GM21390 (cell line): Measurements from ENCODE around the gene SCYGR3.
"Not testable (repeated sequence)": the region's sequence is repeated elsewhere in the genome, so short reads cannot be mapped to it uniquely, and the experiment has no call there.

ENCODE experiments used
- ATAC-seq: cut with Tn5 transposase; IDR thresholded peaks from one replicate; pipeline ENCODE4 v1.9.1; 2021; ENCODE audit not compliant: unreplicated experiment

The SCYGR3 gene

DNA sequence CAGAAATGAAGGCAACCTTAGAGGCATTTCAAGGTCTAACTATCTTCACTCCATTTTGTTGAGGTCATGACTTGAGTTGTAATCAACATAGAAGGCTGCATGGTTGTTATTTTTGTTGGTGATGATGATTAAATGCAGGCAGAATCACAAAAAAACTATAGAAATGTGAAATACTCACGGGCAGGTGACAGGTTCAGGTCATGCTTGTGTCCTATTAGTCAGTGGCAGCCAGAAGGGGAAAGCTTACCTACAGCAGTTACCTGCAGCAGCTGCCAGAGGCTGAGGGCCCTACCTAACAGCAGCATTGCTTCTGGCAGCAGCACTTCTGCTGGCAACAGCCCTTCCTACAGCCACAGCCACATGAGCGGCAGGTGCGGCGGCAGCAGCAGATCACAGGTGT is 394 bp downstream of the SCYGR3 start:
- no peak for ATAC-seq

DNA sequence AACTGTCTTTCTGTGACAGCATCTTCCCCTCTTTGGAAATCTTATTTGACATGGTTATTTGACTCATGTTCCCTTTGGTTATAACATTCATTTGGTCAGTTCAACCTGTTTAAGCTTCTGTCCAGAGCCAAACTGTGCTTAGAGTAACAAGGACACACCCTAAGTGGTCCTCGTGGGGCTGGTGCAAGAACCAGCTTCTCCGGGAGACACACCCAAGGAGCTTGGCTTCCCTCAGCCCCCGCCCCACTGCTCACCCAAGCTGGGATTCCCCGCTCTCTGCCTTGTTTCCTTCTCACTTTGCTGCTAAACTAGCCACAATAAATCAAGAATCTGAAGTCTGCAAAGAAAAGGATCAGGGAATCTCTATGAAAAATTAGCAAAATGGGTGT is 1.4 kb downstream of the SCYGR3 start:
- no peak for ATAC-seq

DNA sequence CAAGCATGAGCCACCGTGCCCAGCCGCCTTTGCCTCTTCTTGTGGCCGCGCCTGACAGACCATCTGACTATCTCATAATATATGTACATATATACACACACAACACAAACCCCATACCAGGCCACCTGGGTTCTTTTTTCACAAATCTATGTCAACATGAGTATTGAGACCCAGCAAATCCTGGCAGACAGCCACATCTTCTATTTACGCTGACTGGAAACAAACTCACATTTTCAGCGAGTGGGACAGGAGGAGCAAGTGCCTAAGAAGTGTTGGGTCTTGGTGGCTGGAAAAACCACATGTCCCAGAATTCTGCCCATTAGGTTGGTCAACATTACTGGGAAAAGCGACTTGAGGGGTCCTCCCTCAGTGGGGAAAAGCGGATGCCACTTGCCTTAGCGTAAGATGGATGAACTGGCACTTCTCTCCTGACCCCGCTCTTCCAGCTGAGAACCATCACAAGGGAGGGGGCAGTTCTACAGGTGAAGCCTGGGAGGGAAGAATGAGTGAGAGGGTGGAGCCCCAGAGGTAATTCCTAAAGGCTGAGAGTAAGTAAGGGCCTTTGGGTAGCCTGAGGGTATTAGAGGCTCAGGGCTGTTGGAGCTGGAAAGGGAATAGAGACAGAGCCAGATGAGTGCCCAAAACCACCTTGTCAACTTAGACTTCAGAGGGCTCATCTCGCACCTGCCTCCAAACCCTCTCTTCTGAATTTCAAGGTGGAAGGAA is 1.9 kb downstream of the SCYGR3 start:
- no peak for ATAC-seq

DNA sequence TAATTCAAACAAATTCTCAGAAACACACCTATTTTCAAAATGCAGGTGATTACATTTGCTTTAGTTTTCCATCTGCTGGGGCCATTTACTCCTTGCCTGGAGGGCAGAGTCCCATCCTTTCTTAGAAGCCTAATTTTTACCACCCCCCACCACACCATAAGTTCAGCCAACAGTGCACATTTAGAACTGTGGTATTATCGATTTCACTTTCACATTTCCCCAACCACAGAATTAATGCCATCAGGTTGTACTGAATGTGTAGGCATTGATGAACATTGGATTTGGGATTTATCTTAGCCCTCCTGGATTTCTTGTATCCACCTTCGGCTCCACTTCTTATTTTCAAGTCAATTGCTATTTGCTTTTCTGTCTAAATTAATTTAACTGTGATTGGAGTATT is 4.5 kb downstream of the SCYGR3 start:
- no peak for ATAC-seq

- ATAC-seq, result peak; percentile 45
Measured at GRCh38 chr2:227608561-227609338, 5.9 kb downstream of the SCYGR3 start.

DNA sequence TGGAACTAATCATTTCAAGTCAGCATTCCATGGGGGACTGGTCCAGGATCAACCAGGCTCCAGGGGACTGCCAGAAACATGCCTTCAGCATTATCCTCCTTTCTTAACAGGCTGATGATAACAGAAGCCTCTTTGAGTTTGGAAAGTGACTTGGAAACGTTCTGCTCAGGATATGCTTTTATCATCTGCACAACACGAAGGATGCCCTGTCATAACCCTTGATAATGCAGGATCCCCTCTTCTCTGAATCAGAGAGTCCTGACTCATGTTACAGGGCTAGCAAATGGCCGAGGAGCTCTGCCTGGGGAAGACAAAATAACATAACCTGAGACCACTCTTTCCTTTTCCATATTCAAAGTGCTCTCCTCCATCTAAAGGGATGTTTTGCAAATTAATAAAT is 6.7 kb downstream of the SCYGR3 start:
- ATAC-seq, result no peak

GRCh38 chr2:227606476-227606875 is 8.2 kb downstream of the SCYGR3 start:
- ATAC-seq, result no peak

DNA sequence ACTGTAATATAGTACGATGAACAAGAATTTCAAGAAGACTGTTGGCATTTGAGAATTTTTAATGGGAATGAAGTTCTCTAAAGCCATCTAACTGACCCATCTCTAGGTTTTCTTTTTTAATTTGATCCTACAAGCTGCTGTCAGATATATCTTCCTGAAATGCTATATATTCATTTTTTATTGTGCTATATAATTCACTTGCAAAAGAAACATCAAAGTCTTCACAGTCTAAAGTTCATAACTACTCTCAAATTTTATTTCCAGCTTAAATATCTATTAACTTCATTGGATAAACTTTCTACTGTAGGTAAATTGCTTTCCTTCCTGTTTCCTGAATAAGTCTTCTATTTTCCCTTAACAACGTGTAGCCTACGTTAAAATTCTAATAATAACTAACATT is 12.3 kb downstream of the SCYGR3 start:
- no peak for ATAC-seq

GRCh38 chr2:227598835-227599503 is 15.7 kb downstream of the SCYGR3 start, which contains the start of gene SCYGR2:
SCYGR2 (plus strand) TSS chr2:227598893; CDS start chr2:227598893, 0 bp downstream.
- ATAC-seq, result not testable (repeated sequence)

- ATAC-seq, result no peak
Measured at GRCh38 chr2:227597998-227598397, 16.6 kb downstream of the SCYGR3 start.

- no peak for ATAC-seq
Measured at GRCh38 chr2:227597036-227597435, 17.6 kb downstream of the SCYGR3 start.

DNA sequence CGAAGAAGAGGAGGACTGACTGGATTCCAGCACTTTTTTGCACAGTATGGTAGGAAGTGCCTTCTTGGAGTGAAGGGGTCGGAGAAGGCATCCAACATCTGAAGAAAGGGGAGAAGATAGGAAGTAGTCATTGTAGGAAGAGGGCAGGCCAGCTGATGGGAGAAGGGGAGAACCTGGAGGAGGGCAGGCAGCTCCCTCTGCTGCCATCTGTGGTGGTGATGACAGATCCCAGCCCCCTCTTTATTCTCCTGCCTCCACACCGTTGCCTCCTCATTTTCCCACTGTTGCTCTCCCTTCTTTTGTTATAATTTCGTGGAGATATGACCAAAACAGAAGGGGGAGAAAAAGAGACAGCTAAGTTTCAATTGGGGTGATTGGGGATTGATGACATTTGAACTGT is 18.8 kb downstream of the SCYGR3 start:
- ATAC-seq, result no peak

DNA sequence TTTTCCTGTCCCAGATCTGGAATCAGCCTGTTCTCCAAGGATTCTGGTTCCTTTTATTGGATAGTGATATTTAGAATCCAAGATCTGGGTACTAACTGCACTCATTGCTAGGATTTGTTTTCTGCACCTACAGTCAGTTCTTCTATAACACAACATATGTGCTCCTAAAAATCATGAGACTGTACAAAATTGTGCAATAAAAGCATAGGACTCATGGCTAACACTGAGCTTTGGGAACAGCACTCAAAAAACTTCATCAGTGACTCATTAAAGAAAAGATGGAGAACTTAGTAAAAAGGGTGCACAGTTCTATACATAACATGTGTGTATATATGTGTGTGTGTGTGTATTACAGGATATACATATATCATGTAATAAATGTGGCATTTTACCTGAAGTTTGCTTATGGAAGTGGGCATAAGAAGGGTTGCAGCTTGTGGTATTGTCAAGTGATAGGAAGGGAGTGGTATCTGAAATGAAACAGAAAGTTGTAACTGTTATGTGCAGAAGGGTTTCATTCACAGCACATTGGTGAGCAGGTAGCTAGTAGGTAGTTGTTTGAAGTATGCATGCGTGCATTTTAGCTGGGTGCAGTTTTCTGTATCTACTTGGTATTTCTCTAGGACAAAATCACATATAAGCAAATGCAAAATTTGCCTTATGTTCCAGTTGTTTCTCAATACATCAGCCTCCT is 21.8 kb downstream of the SCYGR3 start:
- peak; percentile 93 for ATAC-seq

- no peak for ATAC-seq
Measured at GRCh38 chr2:227582369-227582768, 32.3 kb downstream of the SCYGR3 start.

GRCh38 chr2:227579791-227580190 is 34.8 kb downstream of the SCYGR3 start:
- no peak for ATAC-seq

DNA sequence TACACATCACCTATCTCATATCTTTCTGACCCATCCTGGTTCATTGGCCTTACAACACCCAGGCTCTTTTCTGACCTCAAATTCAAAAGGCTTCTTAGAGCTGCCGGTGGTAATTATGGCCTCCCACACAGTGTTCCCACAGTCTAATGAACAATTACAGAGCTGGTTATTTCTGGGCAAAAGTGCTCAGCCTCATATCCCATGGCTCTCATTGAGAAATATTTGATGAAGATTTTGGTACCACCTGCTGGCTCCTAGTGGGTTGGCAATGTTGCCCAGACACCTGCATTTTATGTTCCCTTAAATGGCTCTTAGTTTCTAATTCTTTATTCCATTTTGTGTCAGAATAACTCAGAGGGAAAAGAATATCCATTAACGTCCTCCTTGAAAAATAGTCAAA is 36.0 kb downstream of the SCYGR3 start:
- no peak for ATAC-seq

DNA sequence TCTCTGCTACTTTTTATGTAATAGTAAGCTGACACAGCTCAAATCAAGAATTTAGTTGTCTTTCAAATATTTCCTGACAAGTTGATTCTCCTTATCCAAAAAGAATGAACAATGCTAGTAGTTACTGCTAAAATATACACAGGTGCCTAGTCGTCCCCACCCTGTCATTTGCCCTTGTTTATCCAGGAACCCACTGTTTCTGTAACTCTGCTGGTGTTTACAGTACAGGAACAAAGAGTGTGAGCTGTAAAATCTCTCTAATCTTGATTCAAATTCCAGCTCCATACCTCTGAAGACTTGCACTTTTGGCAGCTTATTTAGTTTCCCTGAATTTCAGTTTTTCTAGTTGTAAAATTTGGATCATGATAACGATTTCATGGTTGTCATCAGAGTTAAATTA is 37.1 kb downstream of the SCYGR3 start:
- no peak for ATAC-seq

DNA sequence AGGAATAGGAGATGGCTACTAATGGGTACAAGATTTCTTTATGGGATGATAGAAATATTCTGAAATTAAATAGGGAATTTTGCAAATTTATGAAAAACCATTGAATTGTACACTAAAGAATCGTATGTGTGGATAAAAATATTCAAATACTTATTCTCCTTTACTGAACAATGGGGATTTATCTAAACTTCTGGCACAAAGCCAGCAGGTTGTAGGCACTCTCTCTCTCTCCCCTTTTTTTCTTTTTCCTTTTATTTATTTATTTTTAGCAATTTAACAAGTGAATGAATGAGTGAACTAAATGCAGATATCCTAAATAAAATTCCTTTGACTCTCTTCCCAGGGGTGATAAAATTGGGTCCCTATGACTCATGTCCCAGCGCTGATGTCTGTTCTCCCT is 37.8 kb downstream of the SCYGR3 start:
- ATAC-seq, result no peak

DNA sequence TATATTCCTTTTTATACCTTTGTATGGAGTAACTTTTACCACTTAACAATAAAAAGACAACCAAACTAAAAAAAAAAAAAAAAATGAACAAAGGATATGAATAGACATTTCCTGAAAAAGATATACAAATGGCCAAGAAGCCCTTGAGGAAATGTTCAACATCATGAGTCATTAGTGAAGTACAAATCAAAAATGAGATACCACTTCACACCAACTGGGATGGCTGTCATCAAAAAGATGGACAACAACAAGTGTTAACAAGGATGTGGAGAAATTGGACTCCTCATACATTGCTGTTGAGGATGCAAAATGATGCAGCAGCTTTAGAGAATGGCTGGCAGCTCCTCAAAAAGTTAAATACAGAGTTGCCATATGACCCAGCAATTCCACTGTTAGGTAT is 38.5 kb downstream of the SCYGR3 start:
- ATAC-seq, result no peak

DNA sequence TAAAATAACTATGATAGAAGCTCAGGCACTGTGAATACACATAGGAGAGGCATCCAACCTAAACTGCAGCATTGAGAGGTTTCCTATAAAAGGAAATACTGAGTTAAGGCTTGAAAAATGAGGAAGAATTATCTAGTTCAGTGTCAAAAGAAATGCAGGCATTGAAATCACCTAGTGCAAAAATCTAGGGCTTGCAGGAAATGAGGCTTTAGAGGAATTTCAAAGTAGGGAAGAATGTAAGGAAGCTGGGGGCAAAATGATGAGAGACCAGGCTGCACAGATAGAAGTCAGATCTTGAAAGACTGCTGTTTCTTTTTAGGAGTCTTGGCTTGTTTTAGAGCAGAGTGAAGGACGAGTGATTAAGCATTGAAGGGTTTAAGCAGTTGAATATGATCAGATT is 44.0 kb downstream of the SCYGR3 start:
- no peak for ATAC-seq

GRCh38 chr2:227568852-227569169 is 45.8 kb downstream of the SCYGR3 start:
- no peak for ATAC-seq

DNA sequence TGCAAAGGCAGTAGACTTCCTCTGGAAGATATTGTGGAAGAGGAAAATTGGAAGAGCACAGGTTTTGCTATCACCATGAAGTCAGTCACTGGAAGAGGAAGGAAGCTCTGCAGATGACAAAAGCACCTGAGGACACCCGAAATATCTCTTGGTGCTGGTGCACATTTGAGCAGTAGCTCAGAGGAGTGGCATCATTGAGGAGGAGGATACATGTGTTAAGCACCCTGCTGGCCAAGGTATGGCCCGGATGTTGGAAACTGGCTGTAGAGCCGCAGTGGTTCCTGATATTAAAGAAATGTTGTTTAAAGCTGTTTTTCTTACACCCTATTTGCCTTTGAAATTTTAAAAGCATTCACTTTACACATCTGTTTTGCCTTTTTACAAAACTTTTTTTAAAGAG is 48.6 kb downstream of the SCYGR3 start:
- no peak for ATAC-seq
